GM19324 (cell line): ENCODE results near the gene ATL3.
"Not testable (repeated sequence)": the region's sequence is repeated elsewhere in the genome, so short reads cannot be mapped to it uniquely, and the experiment has no call there.

Source experiments
- ATAC-seq: cut with Tn5 transposase; IDR thresholded peaks from one replicate; pipeline ENCODE4 v1.9.1; 2021; ENCODE audit warnings: mild to moderate bottlenecking, moderate library complexity; ENCODE audit not compliant: unreplicated experiment, low FRiP score

The ATL3 gene

DNA sequence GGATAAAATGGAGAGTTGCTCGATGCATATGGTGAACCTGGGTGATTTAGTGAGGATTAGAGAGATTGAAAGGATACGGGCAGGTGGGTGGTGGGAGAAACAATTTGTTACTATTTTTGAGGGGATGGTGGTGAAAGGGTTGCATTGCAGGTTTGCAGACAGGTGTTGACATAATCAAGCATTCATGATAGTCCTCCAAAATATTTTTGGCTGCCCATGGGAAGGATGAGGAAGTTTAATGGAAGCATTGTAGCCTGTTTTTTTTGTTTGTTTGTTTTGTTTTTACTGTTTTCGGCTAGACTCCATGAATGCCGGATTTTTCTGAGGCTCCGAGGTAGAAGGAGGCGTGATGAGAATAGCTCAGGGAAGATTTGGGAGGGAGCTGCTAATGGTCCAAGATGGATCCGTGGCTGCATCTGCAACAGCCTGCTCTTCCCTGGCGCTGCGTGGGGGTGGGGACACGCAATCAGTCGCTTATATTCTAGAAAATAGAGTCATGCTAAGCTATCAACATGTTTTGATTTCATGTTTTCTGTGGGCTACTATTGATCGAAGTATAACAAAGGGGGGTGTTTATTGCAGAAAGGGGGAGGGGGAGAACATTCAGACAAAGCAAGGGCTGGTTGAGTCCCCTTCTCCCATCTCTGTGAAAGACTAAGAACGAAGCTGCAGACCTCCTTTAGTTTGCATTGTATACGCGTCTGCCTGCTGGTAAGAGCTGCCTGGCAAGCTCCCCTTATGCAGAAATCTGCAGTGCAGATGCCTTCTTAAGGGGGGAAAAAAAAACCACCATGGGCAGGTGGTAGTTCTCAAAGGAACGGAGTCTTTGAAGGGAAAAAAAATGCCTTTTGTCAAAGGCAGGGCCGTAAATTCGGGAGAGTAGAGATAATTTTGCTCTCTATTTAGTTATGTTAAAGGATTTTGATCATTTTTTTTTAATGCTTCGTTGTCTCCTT is 11.2 kb upstream of the ATL3 start:
- no peak for ATAC-seq

DNA sequence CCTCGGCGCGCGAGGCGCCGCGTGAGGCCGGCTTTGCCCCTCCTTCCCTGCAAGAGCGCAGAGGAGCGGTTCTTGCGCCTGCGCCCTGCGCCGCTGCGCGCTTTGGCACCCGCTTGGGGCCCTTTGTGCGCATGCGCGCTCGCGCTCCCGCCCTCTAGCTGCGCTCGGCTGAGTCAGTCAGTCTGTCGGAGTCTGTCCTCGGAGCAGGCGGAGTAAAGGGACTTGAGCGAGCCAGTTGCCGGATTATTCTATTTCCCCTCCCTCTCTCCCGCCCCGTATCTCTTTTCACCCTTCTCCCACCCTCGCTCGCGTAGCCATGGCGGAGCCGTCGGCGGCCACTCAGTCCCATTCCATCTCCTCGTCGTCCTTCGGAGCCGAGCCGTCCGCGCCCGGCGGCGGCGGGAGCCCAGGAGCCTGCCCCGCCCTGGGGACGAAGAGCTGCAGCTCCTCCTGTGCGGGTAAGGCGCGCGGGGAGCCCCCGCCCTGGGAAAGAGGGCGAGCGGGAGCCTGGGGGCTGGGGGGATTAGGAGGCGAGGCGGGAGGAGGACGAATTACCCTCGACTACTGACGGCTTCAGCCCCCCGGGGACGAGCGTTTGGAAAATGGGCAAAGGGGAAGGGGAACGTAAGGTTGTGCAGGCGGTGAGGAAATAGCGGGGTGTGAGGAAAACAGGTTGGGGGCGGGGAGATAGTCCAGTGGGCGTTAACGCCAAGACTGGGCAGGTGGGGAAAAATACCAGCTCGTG is 10.3 kb upstream of the ATL3 start, which contains the start of gene RTN3:
Gene RTN3 (plus strand): TSS at position 180 of the 745 bp plus-strand sequence. CDS start 137 bp downstream, at position 317.
- ATAC-seq, result peak; percentile 89

DNA sequence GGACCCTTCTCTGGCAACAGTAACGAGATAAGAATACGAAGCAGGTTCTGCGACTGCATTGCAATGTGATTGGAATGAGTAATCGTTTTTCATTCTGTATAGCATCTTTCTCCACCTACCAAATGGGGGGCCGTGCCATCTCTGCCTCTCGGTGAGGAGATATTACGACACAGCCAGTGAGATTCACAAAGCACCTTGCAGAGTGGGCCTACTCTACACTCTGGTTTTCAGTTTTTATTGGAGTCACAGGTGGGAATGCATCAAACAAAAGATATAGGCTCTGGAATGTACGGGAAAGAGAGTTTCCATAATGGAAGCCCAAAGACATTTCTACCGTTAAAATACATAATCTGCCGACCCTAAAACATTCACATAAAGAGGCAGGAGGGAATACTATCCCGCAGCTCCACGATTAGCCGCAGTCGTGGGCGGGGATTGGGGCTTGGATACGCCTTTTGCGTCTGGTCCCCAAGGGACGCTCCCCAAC is 9.7 kb upstream of the ATL3 start:
- ATAC-seq, result no peak

DNA sequence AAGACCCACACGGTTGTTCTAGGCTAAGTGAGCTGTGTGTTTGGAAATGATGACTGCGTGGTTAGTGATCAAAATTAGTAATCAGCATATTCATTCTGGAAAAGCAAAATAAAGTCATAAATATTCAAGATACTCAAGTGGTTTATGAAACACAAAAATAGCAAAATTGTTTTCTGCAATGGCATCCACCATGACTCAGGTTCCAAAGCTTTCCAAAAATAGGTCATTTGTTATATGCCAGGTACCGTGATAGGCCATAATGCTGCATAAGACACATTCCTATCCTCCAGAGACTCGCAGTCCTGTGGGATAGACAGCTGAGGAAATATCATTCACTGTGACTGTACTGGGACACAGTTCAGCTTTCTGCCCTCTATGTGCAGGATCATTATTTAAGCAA is 2.4 kb upstream of the ATL3 start:
- ATAC-seq, result no peak

DNA sequence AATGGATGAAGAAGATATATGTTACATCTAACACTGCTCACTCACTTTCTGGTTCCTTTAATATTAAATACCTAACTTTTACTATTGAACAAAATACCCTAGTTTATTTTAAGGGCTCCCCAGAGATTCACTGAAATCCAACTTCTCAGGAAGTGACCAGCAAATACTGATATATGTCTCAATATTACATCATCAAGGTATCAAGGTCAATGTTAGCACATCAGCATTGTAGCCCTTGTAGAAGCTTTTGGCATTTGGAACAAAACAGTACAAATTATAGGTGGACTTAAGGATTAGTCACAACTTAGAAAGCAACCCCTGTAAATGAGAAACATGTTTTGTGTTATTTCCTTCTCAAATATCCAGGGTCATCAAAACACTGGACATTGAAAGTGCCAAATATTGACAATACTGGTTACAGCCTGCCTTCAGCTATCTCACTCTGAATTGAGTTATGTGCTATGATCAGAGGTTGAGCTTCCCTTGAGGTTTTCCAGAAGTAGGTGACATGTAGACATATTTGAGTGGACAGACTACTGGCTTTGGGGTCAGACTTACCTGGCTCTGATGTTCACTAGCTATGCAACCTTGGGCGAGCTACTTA is 1.9 kb upstream of the ATL3 start:
- no peak for ATAC-seq

DNA sequence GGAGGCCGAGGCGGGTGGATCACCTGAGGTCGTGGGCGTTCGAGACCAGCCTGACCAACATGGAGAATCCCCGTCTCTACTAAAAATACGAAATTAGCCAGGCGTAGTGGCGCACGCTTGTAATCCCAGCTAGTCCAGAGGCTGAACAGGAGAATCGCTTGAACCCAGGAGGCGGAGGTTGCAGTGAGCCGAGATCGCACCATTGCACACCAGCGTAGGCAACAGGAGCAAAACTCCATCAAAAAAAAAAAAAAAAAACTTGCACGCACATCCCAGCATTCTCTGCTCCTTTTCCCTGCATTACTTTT is 934 bp upstream of the ATL3 start:
- ATAC-seq, result no peak

DNA sequence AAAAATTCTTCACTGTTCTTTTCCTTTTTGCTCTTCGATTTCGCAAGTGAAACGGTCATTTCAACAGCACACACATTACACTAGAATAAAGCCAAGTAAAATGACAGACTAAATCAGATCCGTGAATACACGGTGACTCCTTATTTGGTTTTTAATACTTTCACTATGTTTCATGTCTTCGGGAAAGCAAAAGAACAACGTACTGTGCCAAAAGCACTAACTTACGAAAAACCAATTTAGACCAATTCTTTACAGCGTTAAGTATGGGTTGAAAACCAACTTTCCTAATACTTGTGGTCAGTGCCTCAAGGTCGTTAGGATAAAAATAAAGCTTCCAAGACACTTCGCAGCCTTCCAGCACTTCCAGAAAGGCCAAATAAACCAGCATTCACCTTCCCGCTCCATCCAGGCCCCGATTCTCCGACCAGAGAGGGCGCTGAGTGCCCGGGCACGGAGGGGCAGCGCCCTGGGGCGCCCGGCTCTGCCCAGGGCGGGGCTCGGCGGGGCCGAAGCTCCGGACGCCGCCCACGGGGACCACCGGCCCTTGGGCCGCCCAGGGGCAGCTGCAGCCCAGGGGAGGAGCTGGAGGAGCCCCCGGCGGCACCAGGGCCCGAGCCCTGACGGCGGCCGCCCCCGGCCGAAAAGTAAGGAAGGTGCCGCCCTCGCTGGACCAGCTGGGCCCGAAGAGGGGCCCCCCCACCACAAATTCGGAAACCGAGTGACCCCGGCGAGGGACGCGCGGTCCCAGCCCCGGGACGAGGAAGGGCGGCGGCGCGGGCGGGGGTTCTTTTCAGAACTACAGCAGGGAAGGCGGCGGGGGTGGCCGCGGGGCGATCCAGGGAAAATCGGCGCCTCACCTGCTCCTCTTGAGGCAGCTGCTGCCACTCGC is 499 bp downstream of the ATL3 start:
- peak; percentile 37 for ATAC-seq

DNA sequence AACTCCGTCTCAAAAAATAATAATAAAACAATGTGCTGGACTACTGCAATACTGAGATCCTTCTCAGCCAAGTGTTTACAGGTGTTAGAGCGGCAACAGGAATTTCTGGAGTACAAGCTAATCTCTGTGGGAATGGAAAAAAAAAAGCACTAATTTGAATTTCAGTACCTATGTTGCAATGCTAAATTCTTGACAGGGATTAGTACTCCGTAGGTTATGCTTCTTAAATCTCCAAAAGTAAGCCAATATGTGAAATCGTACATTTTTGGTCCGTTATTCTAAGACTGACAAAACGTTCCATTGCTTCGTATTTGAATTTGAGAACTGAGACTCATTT is 1.1 kb downstream of the ATL3 start:
- ATAC-seq, result no peak

DNA sequence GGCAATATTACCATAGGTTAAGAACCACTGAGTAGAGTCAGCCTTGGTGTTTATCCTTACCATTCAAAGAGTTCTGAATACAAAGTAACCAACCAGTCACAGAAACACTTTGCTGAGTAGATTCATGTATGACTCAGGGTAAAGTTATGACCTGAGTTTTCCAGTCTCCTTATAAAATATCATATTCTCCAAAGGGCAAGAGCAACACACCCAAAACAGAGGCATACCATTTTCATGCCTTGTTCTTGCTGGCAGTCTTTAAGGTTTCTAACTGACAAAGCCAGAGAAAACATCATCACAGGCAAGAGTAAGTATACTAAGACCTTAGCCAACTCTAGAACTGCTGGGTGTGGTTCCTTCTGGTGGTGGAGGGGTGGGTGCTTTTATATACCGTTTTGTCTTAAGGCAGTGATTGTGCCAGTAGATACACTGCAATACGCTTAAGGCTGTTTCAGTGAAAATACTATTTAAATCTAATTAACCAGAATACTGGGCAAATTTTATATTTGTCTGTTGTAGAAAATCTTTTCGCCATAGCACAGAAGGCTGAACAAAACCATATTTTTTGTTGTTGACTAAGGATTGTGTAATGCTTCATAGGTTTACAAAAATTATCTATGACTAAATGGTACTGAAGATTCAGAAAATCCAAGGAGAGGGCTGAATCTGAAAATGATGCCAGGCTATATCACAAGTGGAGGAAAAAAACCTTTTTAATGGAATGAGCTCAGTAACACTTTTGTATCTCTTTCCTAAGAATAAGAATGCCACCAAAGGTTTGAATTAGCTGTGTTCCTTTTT is 3.0 kb downstream of the ATL3 start:
- no peak for ATAC-seq

DNA sequence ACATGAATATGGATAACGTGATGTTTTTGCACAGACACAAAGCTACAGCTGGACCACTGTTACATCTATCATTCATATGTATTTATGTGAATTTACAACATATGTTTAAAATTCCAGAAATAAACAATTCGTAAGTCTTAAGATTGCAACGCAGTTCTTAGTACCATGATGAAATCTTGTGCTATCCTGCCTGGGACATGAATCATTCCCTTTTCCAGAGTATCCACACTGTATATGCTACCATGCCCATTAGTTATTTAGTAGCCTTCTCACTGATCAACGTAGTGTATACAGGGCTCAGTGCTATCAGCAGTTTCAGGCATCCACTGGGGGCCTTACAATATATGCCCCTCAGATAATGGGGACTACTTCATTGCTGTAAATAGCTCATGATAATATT is 4.3 kb downstream of the ATL3 start:
- ATAC-seq, result no peak

DNA sequence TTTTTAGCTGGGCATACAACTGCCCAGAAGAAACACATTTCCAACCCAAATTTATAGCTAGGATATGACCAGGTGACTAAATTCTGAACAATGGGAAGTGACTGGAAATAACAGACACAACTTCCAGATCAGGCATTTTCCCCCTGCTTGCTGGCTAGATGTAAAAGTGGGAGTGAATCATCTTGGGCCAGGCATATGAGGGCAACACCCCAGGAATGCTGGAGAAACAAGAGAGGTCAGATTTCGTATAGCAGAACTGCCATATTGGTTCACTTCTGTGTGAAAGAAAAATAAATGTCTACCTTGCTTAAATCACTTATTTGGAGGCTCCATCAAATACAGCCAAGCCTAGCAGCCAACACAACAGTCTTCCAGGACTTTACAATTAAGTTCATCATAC is 7.4 kb downstream of the ATL3 start:
- ATAC-seq, result no peak

DNA sequence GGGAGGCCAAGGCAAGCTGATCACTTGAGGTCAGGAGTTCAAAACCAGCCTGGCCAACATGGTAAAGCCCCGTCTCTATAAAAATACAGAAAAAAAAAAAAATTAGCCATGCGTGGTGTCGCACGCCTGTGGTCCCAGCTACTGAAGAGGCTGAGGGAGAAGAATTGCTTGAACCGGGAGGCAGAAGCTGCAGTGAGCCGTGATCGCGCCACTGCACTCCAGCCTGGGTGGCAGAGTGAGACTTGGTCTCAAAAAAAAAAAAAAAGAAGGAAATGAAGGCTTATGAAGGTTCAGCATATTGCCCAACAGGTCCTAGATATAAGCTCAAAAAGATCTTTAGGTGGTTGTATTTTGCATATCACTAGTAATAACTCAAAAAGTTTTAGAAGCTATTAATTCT is 10.2 kb downstream of the ATL3 start:
- no peak for ATAC-seq

DNA sequence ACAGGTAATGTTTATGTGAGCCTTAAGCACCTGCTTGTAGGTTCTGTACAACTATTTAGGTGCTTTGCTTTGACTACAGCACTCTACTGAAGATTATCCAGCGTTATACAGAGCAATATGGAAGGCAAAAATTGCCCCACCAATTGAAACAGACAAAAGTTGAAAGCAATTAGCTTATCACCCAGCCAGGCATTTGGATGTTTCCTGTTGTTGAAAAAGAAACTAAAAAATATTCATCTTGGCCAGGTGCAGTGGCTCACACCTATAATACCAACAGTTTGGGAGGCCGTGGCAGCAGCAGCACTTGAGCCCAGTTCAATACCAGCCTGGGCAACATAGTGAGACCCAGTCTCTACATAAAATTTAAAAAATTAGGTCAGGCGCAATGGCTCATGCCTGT is 18.5 kb downstream of the ATL3 start:
- no peak for ATAC-seq

DNA sequence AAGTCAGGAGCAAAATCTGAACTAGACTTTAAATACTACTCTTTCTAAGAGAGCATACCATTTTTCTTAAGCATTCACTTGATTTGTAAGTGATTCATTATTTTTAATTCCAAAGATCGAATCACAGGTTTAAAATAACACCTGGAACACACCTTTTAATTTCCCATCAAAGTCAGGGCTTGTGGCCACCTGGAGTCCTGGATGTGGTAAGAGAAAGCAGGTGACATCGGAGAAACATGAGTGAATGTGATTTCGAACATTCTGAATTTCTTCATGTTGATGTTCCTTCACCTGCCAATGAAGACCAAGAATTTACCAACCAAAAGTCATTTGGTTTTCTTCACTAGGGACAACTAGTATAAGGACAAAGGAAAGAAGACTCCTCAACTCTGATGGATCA is 28.0 kb downstream of the ATL3 start:
- ATAC-seq, result no peak

DNA sequence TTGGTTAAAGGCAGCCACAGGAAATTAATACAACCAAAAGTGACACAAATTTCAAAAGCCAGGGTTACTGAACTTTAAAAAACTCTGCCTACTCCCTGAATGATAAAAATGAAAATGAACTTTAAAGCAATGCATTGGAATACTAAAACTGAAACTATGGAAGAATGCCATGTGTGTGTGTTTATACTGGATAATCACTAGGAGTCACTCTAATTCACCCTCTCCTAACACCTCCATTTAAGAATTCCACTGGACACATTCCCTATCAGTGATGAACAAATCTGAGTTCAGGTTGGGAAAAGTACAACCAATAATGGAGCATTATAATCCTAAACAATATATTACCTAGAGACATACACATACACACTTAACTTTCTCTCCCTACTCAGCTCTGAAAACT is 29.4 kb downstream of the ATL3 start:
- ATAC-seq, result no peak

DNA sequence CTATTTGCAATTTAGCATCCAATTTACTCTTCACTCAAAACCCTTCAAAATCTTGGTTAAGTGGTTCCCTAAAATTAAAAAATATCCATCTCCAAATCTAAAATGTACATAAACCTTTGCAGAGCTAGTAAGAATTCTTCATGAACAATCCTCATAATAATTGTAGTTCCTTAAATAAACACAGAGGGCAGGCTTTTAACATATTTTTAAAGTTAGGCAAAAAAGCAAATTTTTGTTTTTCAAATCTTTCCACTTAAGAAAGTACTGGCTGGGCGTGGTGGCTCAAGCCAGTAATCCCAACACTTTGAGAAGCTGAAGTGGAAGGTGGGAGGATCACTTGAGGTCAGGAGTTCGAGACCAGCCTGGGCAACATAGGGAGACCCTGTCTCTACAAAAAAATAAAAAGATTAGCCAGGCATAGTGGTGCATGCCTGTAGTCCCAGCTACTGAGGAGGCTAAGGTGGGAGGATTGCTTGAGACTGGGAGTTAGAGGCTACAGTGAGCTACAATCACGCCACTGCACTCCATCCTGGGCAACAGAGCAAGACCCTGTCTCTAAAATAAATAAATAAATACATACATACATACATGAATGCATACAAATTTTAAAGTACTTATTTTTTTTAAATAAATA is 31.9 kb downstream of the ATL3 start:
- no peak for ATAC-seq

DNA sequence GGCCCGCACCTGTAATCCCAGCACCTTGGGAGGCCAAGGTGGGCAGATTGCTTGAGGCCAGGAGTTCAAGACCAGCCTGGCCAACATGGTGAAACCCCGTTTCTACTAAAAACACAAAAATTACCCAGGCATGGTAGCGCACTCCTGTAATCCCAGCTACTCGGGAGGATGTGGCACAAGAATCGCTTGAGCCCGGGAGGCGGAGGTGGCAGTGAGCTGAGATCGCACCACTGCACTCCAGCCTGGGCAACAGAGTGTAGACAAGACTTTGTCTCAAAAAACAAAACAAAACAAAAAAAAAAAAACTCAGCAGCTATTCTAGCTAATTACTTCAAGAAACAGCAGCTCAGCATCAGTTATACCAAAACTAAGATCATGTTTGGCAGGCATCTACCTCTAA is 32.7 kb downstream of the ATL3 start:
- not testable (repeated sequence) for ATAC-seq

DNA sequence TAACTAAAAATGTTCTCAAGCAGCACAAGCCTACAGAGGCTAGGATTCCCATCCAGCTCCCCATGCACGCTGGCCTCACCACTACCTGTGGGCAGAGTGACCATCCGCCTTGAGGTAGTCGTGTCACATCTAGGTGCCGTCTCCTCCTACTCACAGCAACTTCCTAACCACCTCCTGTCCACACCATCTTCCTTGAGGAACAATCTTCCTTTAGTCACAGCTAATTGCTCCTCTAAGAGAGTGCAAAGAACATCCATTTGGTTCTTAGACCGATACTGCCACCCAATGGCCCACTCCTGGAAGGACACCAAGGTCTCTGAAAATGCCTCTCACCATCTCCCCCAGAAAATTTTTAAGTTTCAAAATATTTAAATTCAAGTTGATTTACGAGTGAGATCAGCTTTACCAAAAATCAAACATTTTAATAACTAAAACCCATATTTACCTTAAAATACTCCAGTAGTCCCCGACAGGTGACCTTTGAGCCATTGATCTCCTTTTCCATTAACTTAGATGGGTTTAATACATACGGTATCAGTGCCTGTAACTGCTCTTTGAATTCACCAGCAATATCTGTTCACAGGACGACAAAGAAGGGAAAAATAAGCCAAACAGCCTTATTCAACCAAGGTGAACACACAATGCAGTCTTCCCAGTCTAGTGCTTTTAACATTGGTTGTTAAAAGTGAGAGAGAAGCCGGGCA is 35.3 kb downstream of the ATL3 start:
- no peak for ATAC-seq

DNA sequence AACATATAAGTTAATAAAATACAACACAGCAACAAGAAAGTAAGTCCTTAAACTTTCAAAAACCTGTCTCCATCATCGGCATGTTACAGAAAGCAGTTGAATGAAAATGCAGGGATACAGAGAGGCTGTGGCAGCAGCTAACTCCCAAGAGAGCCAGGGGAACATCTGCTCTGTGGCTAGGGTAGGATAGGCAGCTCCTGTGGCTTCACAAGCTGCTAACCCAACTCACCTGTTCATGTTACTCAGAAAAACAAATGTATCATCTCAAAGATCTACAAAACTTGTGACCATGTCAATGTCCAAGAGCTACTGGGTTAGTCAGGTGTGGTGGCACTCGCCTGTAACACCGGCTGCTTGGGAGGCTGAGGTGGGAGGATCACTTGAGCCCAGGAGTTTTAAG is 41.8 kb downstream of the ATL3 start:
- ATAC-seq, result no peak
